Measurements from ENCODE around the gene INPP5A.

DNA sequence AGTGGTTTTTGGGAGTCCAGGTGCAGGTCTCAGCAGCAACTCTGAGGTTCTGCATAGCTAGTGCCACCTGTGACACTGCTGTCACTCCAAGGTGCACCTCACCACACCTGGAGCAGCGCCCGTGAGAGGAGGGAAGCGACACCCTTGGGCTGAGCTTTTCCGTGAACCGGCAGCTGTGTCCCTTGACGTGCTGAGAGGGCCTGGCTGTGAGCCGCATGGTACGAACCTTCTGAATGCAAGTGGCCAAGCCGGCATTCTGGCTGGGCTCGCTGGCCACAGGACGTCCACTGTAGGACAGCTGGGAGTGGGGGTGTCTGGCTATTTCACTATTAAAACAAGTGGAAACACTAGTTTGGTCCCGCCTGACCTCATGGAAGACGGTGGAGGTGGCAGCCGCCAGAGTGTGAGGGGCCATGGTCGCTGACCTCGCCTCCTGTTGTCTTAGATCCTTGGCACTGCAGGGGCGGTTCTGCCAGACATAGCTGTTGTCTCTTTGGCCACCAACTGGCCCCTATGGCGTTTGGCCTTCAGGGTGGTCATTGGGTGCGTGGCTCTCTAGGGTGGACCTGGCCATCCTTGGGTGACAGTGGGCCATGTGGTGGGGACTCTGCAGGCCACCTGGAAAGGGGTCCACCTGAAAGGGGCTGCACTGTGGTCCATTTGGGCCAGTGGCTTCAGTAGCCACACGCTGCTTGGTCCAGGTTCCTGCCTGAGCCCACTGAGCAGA lies 12.9 kb downstream of the INPP5A start:
- TF ChIP-seq, protein P1, sequence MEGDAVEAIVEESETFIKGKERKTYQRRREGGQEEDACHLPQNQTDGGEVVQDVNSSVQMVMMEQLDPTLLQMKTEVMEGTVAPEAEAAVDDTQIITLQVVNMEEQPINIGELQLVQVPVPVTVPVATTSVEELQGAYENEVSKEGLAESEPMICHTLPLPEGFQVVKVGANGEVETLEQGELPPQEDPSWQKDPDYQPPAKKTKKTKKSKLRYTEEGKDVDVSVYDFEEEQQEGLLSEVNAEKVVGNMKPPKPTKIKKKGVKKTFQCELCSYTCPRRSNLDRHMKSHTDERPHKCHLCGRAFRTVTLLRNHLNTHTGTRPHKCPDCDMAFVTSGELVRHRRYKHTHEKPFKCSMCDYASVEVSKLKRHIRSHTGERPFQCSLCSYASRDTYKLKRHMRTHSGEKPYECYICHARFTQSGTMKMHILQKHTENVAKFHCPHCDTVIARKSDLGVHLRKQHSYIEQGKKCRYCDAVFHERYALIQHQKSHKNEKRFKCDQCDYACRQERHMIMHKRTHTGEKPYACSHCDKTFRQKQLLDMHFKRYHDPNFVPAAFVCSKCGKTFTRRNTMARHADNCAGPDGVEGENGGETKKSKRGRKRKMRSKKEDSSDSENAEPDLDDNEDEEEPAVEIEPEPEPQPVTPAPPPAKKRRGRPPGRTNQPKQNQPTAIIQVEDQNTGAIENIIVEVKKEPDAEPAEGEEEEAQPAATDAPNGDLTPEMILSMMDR (IDR thresholded peaks at IDR 0.05) = no peak
- TF ChIP-seq POLR2A (IDR thresholded peaks at IDR 0.05) = no peak

All from lower leg skin (tissue), 3 donors.